Endometrial microvascular endothelial cells (primary cell): ENCODE results near the gene MRPL4. TPM values are rescaled to one million over a fixed set of nuclear protein-coding genes. Genes with fewer than 3 reads are reported as not detected.
"Not testable (repeated sequence)": the region's sequence is repeated elsewhere in the genome, so short reads cannot be mapped to it uniquely, and the experiment has no call there.

ENCODE experiments used
- in situ Hi-C: cut with HindIII; loops from 2 replicates; pipeline ENCODE4 v1.10.0; 2017; ENCODE audit warnings: low sequenced_read_pairs, low pct_unique_long_range_greater_than_20kb; ENCODE audit errors: inconsistent ontology term
- total RNA-seq: library from RNA; depleted of rRNA; stranded (reverse); fragments of >200 nt; gene quantifications from one replicate; pipeline ENCODE4 v1.2.3, GENCODE V29; 2015; ENCODE audit errors: inconsistent ontology term

Gene MRPL4
- total RNA-seq, 1 donor from 2014 or later, result 117 TPM

DNA sequence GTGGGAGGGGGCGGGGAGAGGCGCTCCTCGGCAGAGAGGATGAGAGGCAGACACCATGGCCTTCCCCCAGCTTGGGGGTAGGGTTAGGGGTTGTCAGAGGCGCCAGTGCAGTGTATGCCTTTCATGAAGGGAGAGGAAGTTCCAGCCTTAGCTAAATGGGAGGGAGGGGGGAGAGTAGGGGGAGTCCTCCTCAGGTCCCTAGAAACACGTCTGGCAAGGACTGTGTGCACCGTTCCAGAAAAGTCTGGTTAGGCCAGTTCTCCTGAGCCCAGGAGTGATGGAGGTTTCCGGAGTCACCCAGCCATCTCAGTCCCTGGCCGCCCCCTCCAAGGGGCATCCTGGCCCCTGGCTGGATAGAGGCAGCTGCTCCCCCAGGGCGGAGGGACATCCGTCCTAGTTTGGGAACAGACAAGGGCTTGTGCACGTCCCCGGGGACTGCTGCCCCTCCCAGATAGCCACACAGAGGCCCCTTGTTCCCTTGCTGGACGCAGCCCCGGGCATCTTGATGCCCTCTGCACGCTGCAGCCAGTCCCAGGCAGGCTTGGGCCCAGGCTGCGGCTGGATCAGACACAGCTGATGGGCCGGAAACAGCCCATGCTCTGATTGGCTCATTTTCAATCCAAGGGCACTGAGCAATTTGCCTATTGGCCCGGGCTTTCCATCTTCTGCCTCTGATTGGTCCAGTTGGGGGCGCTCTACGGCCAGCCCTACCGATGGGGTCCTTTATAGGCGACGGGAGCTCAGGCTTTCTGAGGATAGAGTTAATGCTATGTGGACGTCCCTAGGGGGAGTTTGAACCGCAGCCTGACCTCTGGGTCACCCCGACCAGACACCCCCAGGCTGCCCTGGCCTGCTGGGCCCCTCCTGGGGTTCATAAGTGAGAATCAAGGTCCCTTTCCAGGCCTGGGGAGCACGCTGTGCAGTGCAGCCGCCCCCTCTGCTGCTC lies 24.7 kb upstream of the MRPL4 start:
- in situ Hi-C loops, result no loop called here

DNA sequence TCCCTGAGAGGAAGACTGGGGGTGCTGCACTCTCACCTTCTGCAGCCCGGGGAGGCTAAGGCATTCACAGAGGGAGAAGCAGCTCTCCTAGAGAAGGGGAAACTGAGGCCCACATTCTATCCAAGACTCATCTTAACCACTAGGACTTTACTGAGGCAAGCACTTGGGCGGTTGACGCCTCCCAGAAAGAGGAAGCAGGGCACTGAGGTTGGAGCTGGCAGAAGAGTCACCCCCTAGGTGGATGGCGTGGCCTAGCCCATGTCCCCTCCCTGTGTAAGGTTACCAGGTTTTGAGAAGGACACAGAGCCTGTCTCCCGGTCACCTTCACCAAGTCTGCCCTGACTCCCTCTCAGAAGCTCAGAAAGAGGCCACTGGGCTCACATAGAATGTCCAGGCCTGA lies 23.6 kb upstream of the MRPL4 start:
- in situ Hi-C loops, result no loop called here

DNA sequence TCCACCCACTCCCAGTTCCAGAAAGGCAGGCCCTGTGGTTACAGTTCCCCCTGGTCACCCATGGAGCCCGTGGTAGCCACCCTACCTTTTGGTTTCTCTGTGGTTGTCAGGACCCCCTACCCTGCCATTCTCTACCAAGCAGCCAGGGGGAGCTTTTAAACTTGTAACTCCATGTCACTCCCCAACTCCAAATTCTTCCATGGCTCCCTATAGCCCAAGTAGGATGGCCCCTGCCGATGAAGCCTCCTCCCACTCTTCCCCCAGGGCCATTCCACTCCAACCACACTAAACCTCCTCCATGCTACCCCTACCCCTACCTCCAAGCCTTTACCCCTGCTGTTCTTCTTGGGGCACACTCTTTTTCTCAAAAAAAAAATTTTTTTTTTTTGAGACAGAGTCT lies 23.1 kb upstream of the MRPL4 start:
- in situ Hi-C loops, result no loop called here

DNA sequence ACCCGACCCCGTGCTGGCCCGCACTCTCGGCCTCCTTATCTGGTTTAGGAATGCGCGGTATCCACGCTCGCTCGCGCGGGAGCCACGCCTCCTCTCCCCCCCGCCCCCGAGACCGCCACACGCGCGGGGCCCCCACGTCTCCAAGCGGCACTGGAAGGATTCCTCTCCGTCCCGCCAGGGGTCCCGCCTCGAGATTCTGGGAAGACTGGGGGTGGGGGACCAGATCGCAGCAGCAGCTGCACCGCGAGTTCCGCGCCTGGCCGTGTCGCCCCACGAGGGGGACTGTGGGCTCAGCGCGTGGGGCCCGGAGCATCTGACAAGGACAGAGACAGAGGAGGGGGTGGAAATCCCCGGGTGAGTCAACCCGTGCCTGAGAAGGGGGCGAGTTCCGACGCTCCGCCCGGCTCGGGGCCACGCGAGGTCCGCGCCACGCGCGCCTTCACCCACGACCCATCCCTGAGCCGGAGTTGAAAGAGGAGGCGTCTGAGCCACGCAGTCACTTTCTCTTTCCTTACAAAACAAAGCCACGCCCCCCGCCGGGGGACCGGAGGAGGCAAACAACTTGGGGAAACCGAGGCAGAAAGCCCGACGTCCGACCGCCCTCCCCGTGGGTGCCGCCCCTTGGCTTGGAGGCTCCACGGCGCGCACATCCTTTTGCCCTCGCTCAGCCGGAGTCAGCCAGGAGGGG lies 21.7 kb upstream of the MRPL4 start:
- in situ Hi-C loops, result no loop called here

- in situ Hi-C loops, result no loop called here
Measured at GRCh38 chr19:10230861-10231611, 21.0 kb upstream of the MRPL4 start, which contains the start of gene S1PR2. S1PR2 (minus strand) TSS chr19:10231331; CDS start chr19:10224905, 6,426 bp downstream.

GRCh38 chr19:10231612-10232228 lies 20.3 kb upstream of the MRPL4 start:
- in situ Hi-C loops, result no loop called here

- in situ Hi-C loops, result no loop called here
Measured at GRCh38 chr19:10233946-10234345, 18.1 kb upstream of the MRPL4 start.

GRCh38 chr19:10235003-10235402 lies 17.0 kb upstream of the MRPL4 start:
- in situ Hi-C loops, result no loop called here

DNA sequence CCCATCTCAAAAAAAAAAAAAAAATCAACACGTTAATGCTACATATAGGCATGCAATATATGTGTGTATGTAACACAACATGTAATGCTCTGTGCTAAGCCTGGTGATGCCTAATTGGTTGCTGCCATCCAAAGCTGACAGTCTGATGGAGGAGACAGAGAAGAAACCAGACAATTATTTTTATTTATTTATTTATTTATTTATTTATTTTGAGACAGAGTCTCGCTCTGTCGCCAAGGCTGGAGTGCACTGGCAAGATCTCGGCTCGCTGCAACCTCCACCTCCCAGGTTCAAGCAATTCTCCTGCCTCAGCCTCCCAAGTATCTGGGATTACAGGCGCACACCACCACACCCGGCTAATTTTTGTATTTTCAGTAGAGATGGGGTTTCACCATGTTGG lies 16.6 kb upstream of the MRPL4 start:
- in situ Hi-C loops, result not testable (repeated sequence)

DNA sequence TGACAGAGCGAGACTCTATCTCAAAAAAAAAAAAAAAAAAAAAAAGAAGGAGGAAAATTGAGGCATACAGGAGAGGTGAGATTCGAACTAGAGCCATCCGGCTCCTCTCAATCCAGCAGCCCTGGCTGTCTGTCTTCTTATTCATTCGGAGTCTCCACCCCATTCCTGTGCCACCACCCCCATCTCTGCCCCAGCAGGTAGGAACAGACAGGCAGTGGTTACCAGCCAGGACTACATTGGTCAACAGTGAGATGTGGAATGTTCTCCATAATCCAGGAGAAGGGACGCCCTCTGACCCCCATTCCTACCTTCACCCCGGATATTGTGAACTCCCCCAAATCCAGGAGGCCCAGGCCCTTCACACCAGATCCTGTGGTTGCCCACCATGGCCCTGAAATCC lies 14.3 kb upstream of the MRPL4 start:
- in situ Hi-C loops, result no loop called here

GRCh38 chr19:10238172-10238783 lies 13.7 kb upstream of the MRPL4 start:
- in situ Hi-C loops, result no loop called here

DNA sequence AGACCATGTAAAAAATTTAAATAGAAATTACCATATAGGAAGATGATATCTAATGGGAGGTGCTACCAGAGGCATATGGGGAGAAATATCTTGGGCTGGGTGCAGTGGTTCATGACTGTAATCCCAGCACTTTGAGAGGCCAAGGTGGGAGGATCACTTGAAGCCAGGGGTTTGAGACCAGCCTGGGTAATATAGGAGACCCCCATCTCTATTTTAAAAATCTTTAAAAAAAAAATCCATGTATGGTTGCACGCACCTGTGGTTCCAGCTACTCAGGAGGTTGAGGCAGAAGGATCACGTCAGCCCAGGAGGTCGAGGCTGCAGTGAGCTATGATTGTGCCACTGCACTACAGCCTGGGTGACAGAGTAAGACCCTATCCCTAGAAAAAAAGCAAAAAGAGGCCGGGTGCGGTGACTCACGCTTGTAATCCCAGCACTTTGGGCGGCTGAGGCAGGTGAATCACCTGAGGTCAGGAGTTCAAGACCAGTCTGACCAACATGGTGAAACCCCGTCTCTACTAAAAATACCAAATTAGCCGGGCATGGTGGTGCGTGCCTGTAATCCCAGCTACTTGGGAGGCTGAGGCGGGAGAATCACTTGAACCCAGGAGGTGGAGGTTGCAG lies 10.1 kb upstream of the MRPL4 start:
- in situ Hi-C loops, result not testable (repeated sequence)

DNA sequence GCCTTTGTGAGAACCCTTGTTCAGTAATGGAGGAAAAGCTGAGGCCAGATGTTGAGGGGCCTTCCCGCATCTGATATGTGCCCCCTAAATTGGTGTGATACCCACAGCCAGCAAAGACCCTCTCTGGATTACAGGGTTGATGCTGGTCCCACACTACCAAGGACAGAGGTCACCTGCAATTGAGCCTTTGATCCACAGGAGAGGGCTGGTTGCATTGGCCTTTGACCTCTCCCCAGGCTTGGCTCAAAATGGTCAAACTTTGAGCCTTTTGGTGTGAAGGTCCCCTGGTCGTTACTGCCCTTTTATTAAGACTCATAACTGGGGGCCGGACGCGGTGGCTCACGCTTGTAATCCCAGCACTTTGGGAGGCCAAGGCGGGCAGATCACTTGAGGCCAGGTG lies 8.4 kb upstream of the MRPL4 start:
- in situ Hi-C loops, result no loop called here

DNA sequence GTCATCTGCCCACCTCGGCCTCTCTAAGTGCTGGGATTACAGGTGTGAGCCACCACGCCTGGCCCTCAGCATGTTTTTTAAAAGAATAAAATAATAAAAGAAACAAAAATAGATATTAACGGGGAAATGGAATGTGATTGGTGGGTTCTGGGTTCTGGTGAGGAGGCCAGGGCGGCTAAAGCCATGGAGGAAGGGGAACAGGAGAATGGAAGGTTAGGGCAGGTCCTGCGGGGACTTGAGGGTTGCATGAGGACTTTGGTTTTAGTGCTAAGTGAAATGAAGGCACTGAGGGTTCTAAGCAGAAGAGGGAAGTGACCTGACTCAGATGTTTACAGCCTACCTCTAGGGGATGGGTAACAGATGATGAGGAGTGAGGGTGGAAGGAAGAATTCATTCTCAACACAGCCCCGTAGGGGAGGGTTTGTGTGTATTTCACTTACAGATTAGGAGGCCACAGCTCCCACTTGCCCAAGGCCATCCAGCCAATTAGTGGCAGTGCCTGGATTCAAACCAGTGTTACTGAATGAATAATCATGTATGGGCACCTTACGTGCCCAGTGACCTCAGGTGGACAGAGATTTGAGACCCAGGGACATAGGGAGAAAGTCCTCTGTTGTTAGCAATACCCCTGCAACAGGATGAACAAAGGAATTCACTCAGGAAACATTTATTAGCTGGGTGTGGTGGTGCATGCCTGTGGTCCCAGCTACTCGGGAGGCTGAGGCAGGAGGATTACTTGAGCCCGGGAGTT lies 6.7 kb upstream of the MRPL4 start:
- in situ Hi-C loops, result no loop called here

DNA sequence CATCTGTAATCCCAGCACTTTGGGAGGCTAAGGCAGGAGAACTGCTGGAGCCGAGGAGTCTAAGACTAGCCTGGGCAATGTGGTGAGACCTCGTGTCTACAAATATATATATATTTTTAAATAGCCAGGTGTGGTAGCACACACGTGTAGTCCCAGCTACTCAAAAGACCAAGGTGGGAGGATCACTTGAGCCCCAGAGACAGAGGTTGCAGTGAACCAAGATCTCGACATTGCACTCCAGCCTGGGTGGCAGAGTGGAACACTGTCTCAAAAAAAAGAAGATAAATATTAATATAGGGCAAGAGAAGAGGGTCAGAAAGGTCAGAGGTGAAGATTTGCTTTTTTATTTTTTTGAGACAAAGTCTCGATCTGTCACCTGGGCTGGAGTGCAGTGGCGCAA lies 5.5 kb upstream of the MRPL4 start:
- in situ Hi-C loops, result no loop called here

- in situ Hi-C loops, result no loop called here
Measured at GRCh38 chr19:10252707-10253106, 693 bp downstream of the MRPL4 start.

GRCh38 chr19:10254244-10254643 lies 2.2 kb downstream of the MRPL4 start:
- in situ Hi-C loops, result no loop called here

- in situ Hi-C loops, result no loop called here
Measured at GRCh38 chr19:10255358-10255757, 3.3 kb downstream of the MRPL4 start.
